Ishikawa (cell line): Measurements from ENCODE around the gene IGFBP6.

Experiments
- CEBPB ChIP-seq: IDR thresholded peaks from 2 replicates; pipeline ENCODE4 v1.6.1; 2012
- CREB1 ChIP-seq: IDR thresholded peaks from 2 replicates; pipeline ENCODE4 v1.6.1; 2012; ENCODE audit warnings: low read depth
- EGR1 ChIP-seq: IDR thresholded peaks from 2 replicates; pipeline ENCODE4 v1.6.1; 2012
- EP300 ChIP-seq: IDR thresholded peaks from 2 replicates; pipeline ENCODE4 v1.6.1; 2012; ENCODE audit warnings: borderline replicate concordance
- FOXM1 ChIP-seq: IDR thresholded peaks from 2 replicates; pipeline ENCODE4 v1.6.1; 2012; ENCODE audit warnings: low read depth, borderline replicate concordance
- NFIC ChIP-seq: IDR thresholded peaks from 2 replicates; pipeline ENCODE4 v1.6.1; 2012
- RAD21 ChIP-seq: IDR thresholded peaks from 2 replicates; pipeline ENCODE4 v1.6.1; 2012; ENCODE audit warnings: low read depth
- TAF1 ChIP-seq: IDR thresholded peaks from 2 replicates; pipeline ENCODE4 v1.6.1; 2012; ENCODE audit warnings: low read depth, mild to moderate bottlenecking
- TCF12 ChIP-seq: IDR thresholded peaks from 2 replicates; pipeline ENCODE4 v1.6.1; 2012; ENCODE audit warnings: low read depth
- TEAD4 ChIP-seq: IDR thresholded peaks from 2 replicates; pipeline ENCODE4 v1.6.1; 2012
- YY1 ChIP-seq: IDR thresholded peaks from 2 replicates; pipeline ENCODE4 v1.6.1; 2012; ENCODE audit warnings: low read depth
- ZBTB7A ChIP-seq: IDR thresholded peaks from 2 replicates; pipeline ENCODE4 v1.6.1; 2012; ENCODE audit warnings: low read depth
- TF ChIP-seq, protein P1 (sequence below): IDR thresholded peaks from 2 replicates; pipeline ENCODE4 v1.6.1; 2012; ENCODE audit warnings: low read depth, mild to moderate bottlenecking
- TF ChIP-seq, protein P2 (sequence below): IDR thresholded peaks from 2 replicates; pipeline ENCODE4 v1.6.1; 2012
- TF ChIP-seq, protein P3 (sequence below): IDR thresholded peaks from 2 replicates; pipeline ENCODE4 v1.6.1; 2012

Gene IGFBP6

DNA sequence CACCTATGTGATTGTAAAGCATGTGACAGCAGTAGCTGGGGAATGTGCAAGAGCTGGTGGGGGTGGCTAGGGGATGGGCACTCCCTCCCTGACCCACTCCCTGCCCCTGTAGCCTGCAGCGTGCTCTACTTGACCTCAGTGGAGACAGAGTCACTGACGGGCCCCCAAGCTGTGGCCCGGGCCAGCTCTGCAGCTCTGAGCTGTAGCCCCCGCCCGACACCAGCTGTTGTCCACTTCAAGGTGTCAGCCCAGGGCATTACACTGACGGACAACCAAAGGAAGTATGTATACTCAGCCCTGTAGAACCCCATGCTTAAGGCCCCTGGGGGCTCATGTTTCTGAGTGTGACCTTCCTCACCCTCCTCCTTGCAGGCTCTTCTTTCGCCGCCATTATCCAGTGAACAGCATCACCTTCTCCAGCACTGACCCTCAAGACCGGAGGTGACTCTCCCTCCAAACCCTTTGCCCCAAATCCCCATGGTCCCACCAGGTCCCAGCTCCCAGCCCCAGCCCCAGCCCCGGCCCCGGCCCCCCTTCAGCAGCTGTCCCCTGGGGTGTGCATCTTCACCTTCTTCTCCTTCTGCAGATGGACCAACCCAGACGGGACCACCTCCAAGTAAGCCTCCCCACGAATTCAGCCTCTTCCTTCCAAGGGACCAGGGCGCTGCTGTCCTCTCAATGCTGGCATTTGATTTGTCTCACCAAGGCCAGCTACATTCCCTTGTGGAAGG, 34.3 kb upstream of the IGFBP6 start:
- TF ChIP-seq, protein P1, sequence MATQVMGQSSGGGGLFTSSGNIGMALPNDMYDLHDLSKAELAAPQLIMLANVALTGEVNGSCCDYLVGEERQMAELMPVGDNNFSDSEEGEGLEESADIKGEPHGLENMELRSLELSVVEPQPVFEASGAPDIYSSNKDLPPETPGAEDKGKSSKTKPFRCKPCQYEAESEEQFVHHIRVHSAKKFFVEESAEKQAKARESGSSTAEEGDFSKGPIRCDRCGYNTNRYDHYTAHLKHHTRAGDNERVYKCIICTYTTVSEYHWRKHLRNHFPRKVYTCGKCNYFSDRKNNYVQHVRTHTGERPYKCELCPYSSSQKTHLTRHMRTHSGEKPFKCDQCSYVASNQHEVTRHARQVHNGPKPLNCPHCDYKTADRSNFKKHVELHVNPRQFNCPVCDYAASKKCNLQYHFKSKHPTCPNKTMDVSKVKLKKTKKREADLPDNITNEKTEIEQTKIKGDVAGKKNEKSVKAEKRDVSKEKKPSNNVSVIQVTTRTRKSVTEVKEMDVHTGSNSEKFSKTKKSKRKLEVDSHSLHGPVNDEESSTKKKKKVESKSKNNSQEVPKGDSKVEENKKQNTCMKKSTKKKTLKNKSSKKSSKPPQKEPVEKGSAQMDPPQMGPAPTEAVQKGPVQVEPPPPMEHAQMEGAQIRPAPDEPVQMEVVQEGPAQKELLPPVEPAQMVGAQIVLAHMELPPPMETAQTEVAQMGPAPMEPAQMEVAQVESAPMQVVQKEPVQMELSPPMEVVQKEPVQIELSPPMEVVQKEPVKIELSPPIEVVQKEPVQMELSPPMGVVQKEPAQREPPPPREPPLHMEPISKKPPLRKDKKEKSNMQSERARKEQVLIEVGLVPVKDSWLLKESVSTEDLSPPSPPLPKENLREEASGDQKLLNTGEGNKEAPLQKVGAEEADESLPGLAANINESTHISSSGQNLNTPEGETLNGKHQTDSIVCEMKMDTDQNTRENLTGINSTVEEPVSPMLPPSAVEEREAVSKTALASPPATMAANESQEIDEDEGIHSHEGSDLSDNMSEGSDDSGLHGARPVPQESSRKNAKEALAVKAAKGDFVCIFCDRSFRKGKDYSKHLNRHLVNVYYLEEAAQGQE: no peak
- TF ChIP-seq NFIC: no peak
- TF ChIP-seq FOXM1: no peak
- no peak for TF ChIP-seq TEAD4
- TF ChIP-seq EP300: no peak
- TF ChIP-seq, protein P2, sequence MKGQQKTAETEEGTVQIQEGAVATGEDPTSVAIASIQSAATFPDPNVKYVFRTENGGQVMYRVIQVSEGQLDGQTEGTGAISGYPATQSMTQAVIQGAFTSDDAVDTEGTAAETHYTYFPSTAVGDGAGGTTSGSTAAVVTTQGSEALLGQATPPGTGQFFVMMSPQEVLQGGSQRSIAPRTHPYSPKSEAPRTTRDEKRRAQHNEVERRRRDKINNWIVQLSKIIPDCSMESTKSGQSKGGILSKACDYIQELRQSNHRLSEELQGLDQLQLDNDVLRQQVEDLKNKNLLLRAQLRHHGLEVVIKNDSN: no peak
- TF ChIP-seq CEBPB: no peak
- no peak for TF ChIP-seq EGR1
- TF ChIP-seq CREB1: no peak
- TF ChIP-seq, protein P3, sequence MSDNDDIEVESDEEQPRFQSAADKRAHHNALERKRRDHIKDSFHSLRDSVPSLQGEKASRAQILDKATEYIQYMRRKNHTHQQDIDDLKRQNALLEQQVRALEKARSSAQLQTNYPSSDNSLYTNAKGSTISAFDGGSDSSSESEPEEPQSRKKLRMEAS: no peak
- TF ChIP-seq ZBTB7A: no peak
- TF ChIP-seq TCF12: no peak

DNA sequence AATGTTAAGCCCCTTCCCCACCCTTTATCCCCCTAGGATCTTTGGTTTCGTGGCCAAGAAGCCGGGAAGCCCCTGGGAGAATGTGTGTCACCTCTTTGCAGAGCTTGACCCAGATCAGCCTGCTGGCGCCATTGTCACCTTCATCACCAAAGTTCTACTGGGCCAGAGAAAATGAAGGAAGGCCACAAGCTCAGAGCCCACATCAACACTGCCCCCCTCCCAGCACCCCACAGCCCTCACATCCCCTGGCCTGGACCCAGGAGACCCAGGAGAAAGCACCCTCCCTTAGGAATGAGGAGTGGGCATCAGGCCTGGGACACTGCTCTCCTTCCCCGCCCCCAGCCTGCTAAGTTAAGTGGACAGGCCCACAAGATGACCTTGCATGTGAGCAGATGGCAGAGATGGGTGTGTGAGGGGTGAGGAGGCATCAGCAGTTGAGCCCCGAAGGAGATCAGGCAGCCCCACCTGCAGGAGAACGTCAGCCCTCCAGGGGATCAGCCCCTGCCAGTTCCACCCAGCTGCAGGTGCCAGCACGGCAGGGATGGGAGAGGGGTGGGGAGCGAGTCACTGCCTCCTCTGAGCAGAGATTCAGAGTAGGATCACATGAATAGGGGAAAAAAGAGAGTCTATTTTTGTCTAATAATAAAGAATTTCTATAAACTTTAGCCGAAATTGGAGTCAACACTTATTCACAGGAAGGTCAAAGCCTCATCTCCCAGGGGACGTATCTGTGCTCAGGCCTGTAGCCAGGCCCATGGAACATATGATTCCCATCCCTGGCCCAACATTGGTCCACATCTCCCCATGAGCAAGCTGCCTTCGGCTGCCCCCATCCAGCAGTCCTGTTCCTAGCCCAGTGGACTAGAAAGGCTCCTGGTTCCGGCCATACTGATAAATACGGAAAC, 33.5 kb upstream of the IGFBP6 start:
- TF ChIP-seq FOXM1 (no peak), EGR1 (no peak), ZBTB7A (no peak), RAD21 (no peak), YY1 (no peak)
- TF ChIP-seq, protein P3: no peak
- TF ChIP-seq, protein P1: no peak

DNA sequence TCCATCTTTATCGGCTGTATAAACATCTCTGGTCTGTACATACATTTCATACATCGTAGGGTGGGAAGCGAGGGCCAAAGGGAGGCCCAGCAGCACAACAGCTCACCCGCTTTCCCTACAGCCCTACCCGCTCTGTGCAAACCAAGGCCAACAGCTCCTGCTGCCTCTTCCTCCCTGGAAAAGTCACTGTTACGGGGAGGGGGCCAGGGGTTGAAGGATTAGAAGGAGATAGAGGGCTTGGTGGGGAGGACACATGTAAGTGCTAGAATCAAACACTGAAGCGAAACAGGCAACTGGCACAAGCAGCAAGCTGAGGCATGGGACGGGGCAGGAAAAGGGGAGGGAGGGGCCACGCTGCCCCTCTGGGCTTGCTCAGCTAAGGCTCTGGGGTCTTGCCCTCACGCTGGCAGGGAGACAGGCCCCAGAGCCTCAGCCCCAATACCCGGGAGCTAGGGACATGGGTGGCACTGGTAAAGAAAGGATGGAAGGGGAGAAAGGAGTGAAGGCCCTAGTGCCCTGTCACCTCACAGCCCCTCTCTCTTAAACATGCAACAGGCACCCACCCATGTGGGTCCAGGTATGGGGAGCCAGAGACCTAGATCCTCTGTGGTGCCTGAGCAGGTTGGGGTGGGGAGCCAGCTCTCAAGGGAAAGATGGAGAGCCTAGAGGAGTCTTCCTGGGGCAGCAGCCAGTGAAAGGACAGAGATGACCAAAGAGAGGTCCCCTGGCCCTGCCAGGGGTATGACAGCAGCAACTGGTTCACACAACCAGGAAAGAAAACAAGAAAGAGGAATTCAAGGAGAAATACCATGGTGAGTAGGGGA, 32.6 kb upstream of the IGFBP6 start:
- TF ChIP-seq TEAD4 (no peak), CREB1 (no peak), CEBPB (no peak), EP300 (no peak), TAF1 (no peak), NFIC (no peak), TCF12 (no peak), ZBTB7A (no peak)
- TF ChIP-seq, protein P3: no peak
- TF ChIP-seq, protein P1: no peak

DNA sequence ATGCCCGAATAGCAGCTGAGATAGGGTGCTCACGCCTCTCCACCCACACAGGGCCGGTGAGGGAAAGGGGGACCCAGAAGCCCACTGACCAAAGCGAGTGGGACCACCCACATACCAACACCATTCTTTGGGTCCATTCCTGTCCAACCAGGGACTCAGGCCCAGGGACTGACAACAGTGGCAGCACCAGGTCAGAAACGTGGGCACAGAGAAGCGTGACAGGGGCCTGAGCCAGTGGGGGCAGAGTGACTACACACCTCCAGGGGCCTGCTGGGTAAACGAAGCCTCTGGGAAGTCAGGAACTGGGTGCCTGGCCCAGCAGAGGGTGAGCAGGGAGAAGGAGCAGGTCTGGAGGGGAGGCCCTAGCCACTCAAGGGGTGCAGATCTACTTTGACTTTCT, 32.0 kb upstream of the IGFBP6 start:
- TF ChIP-seq EP300 (no peak), FOXM1 (no peak), CEBPB (no peak), CREB1 (no peak), TEAD4 (no peak), NFIC (no peak), EGR1 (no peak), TAF1 (no peak), RAD21 (no peak), ZBTB7A (no peak), YY1 (no peak), TCF12 (no peak)
- TF ChIP-seq, protein P2: no peak
- TF ChIP-seq, protein P3: no peak
- TF ChIP-seq, protein P1: no peak
